Pancreas (tissue), 10 donors: ENCODE data around the gene ENPP4. TPM values are rescaled to one million over a fixed set of nuclear protein-coding genes. Genes with fewer than 3 reads are reported as not detected.
"Not testable (repeated sequence)": the region's sequence is repeated elsewhere in the genome, so short reads cannot be mapped to it uniquely, and the experiment has no call there.

Experiments
- ATAC-seq, 4 donors: fragments of 200-7000 bp; cut with Tn5 transposase; one replicate each; pipeline versions ENCODE4 v1.8.0 to v1.9.1; 2020; ENCODE audit warnings: mild to moderate bottlenecking in 4 of 4, moderate library complexity in 4 of 4
- DNase-seq, 6 donors: peaks; one replicate each; pipeline ENCODE4 v3.0.0-alpha.2; 2020
- FAIRE-seq: peaks from 2 replicates; lab custom pipeline; 2012; peaks lifted over from hg19 to GRCh38; lab: Jason Lieb, UNC
- H3K27ac ChIP-seq, 4 donors: fragments of 200-600 bp; sonication (generic); 1 replicate in 3 of 4; 2 replicates in 1 of 4; pipeline versions ENCODE4 v1.5.0 to v1.8.0; 2020
- H3K27me3 ChIP-seq, 4 donors: fragments of 200-600 bp; one replicate each; pipeline ENCODE4 v1.8.0; 2021
- H3K36me3 ChIP-seq, 3 donors: fragments of 200-600 bp; sonication (generic) in 1 of 3; one replicate each; pipeline versions ENCODE4 v1.5.0 to v1.8.0; 2020 to 2021
- H3K4me1 ChIP-seq, 3 donors: fragments of 200-600 bp; one replicate each; pipeline ENCODE4 v1.8.0; 2021
- H3K4me3 ChIP-seq, 4 donors: fragments of 200-600 bp; sonication (generic) in 2 of 4; one replicate each; pipeline versions ENCODE4 v1.5.0 to v1.8.0; 2020 to 2021
- H3K9me3 ChIP-seq, 4 donors: fragments of 200-600 bp; one replicate each; pipeline ENCODE4 v1.8.0; 2021
- CTCF ChIP-seq, 4 donors: fragments of 200-600 bp; sonication (generic) in 3 of 4; IDR thresholded peaks; one replicate each; pipeline versions ENCODE4 v1.5.0 to v1.8.0; 2021; ENCODE audit warnings: antibody characterized with exemption in 4 of 4
- WGBS, 2 donors: extraction: QIAGEN DNeasy Blood & Tissue Kit; methylation state at CpG; one replicate each; pipeline ENCODE4 v1.1.7; 2013; 5-methylcytosine and 5-hydroxymethylcytosine counted together
- intact Hi-C, 3 donors: fragments of 100-400 bp; cut with DNase I; formaldehyde crosslinking; loops; one replicate each; pipeline versions ENCODE4 v1.11.1 to v1.14.2; 2022
- polyA plus RNA-seq, 2 donors: library from polyadenylated mRNA; stranded (reverse); fragments of 200-250 nt; gene quantifications; one replicate each; pipeline ENCODE4 v1.2.3, GENCODE V29; 2013
- total RNA-seq, 6 donors: library from RNA; stranded (reverse); fragmentation: NEBNext Ultra II Directional in 4 of 6; extraction: Animal tissue kit (Norgen Biotek cat#: 25700) in 4 of 6; gene quantifications; one replicate each; pipeline versions ENCODE4 v1.2.1 to v1.2.4, GENCODE V29; 2021 to 2023
- donor health status: healthy with polysubstance abuse.
- donor health status: DM: no; HTN: no; CAD: no; lungs with moderate emphysema.
- donor health status: DM: no; HTN: no; CAD: no.
- donor health status: control.
- donor health status: control.
- donor health status: Bipolar disorder and iron deficiency.
- donor health status: DM: yes; HTN: yes; CAD: no.
- donor health status: DM: no; HTN: no; CAD: no.
- donor health status: DM: no; HTN: no; CAD: no.
- donor health status: DM: yes; HTN: yes; CAD: no.

Gene ENPP4
- total RNA-seq (10 to 100 TPM in 1 of 6 donors, 1 to 10 TPM in 5; 5.0 to 10.0 (median 6.7) TPM), polyA plus RNA-seq (1 to 10 TPM; 2.8 to 9.9 TPM)

GRCh38 chr6:46129629-46130511 is at the start of gene ENPP4:
TSS of gene ENPP4 (plus strand) at chr6:46129989. CDS start at chr6:46139584, 9,595 bp downstream.
- DNase-seq = peak; percentile 85 to 96 (median 91)
- intact Hi-C loops = no loop called here
- peaks cover 0 to 20% (median 0%) of the 10 kb centered on the region in 3 donors for H3K4me1 ChIP-seq
- H3K27ac ChIP-seq = peak within 1 kb of the TSS; percentile 53 to 86 (median 67)
- TF ChIP-seq CTCF (IDR thresholded peaks at IDR 0.05) = no peak
- peak; percentile 97 to 100 (median 100) for ATAC-seq
- H3K27me3 ChIP-seq = no peaks in the 10 kb centered on the region
- no peaks in the 10 kb centered on the region for H3K36me3 ChIP-seq
- peak within 1 kb of the TSS; percentile 64 to 83 (median 72) for H3K4me3 ChIP-seq
- no peaks in the 10 kb centered on the region for H3K9me3 ChIP-seq
- FAIRE-seq = peak; percentile 49
- 0 to 1% methylated on average over 57 to 61 of the region's 61 CpGs for WGBS, 2 donors

GRCh38 chr6:46080111-46080510 is 49.7 kb upstream of the ENPP4 start:
- WGBS, 2 donors = 42 to 50% methylated on average over 4 of the region's 4 CpGs

GRCh38 chr6:46085688-46086087 is 44.1 kb upstream of the ENPP4 start:
- WGBS, 2 donors = 81 to 87% methylated on average over 10 of the region's 10 CpGs
- H3K27ac ChIP-seq, H3K4me1 ChIP-seq, ATAC-seq, H3K27me3 ChIP-seq, intact Hi-C loops, DNase-seq, FAIRE-seq, H3K9me3 ChIP-seq, H3K36me3 ChIP-seq, H3K4me3 ChIP-seq: not testable (repeated sequence)

More at GRCh38 chr6:46080111-46080510, 49.7 kb upstream of the ENPP4 start:
- Histone ChIP-seq H3K4me3 (no peak overlapping the region), H3K9me3 (no peaks in the 10 kb centered on the region), H3K27me3 (no peaks in the 10 kb centered on the region), H3K27ac (no peak overlapping the region), H3K4me1 (peaks cover 0 to 5% (median 3%) of the 10 kb centered on the region in 3 donors), H3K36me3 (no peaks in the 10 kb centered on the region)
- ATAC-seq = peak in 1 of 4 donors; percentile 27
- intact Hi-C loops = no loop called here
- DNase-seq = no peak
- FAIRE-seq = no peak
- no peak for TF ChIP-seq CTCF (IDR thresholded peaks at IDR 0.05)

GRCh38 chr6:46090115-46091079 is 39.4 kb upstream of the ENPP4 start:
- Histone ChIP-seq H3K9me3 (no peaks in the 10 kb centered on the region), H3K27ac (no peak overlapping the region), H3K4me1 (peaks cover 0 to 5% (median 0%) of the 10 kb centered on the region in 3 donors), H3K27me3 (no peaks in the 10 kb centered on the region), H3K36me3 (no peaks in the 10 kb centered on the region), H3K4me3 (no peak overlapping the region)
- peak; percentile 93 for FAIRE-seq
- peak; percentile 55 to 84 (median 66) for TF ChIP-seq CTCF (IDR thresholded peaks at IDR 0.05)
- intact Hi-C loops = loop anchor here in 1 of 3 donors (10.0 kb wide), 1 partner anchor 314 kb away; no protein-coding TSS in a partner anchor
- WGBS, 2 donors = 37 to 38% methylated on average over 10 of the region's 10 CpGs
- peak; percentile 83 to 98 (median 92) for ATAC-seq
- DNase-seq = peak; percentile 32 to 63 (median 52)

GRCh38 chr6:46091080-46091478 is 38.7 kb upstream of the ENPP4 start:
- no peak for FAIRE-seq
- no peaks in the 10 kb centered on the region for H3K36me3 ChIP-seq
- no peak for DNase-seq
- ATAC-seq = no peak
- peaks cover 0 to 5% (median 0%) of the 10 kb centered on the region in 3 donors for H3K4me1 ChIP-seq
- WGBS, 2 donors = 90 to 97% methylated on average over 1 of the region's 1 CpG
- H3K9me3 ChIP-seq = no peaks in the 10 kb centered on the region
- H3K27me3 ChIP-seq = no peaks in the 10 kb centered on the region
- no peak for TF ChIP-seq CTCF (IDR thresholded peaks at IDR 0.05)
- H3K4me3 ChIP-seq = no peak overlapping the region
- intact Hi-C loops = loop anchor here in 1 of 3 donors (10.0 kb wide), 1 partner anchor 314 kb away; no protein-coding TSS in a partner anchor
- no peak overlapping the region for H3K27ac ChIP-seq
